ENCODE data around the gene WDR13. TPM values are rescaled to one million over a fixed set of nuclear protein-coding genes. Genes with fewer than 3 reads are reported as not detected.

WDR13 gene
- total and polyA plus RNA-seq, 7 experiments from 2014 or later, result 27.5 to 66.9 (median 51.6) TPM

DNA sequence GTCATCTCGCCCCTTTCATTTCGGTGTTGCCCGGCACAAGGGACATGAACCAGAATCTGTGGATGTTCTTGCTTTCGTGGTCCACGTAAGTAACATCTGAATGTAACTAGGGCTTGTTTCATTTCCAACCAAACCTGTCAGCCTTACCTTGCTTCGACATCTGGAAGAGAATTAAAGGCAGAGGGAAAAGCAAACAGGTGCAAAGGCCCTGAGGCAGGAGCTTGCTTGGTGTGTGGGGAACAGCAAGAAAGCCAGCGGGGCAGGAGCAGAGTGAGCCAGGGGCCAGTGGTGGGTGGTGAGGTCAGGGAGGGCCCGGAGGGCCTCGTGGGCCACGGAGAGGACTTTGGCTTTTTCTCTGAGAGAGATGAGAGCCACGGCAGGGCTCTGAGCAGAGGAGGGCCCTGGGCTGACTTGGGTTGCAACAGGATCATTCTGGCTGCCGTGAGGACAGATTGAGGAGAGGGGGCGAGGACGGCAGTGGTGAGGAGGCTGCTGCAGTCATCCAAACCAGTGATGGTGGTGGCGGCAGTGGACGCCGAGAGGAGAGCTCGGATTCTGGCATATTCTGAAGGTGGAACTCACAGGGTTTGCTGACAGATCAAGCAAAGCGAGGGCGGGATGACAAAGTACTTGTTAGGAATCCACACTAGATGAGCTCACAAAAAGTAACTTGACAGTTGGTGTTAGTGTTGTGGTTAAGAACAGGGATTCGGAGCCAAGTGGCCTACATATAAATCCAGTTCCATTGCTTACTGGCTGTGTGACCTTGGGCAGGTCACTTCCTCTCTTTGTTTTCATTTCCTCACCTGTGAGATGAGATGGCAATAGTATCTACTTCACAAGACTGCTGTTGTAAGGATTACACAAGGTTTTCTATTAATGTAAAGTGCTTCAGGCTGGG is 6.8 kb upstream of the WDR13 start:
- Mint-ChIP-seq H3K36me3 (no peaks in the 10 kb centered on the region), H3K27me3 (peaks cover 0 to 3% (median 0%) of the 10 kb centered on the region in 5 donors), H3K9me3 (no peaks in the 10 kb centered on the region), H3K4me3 (no peak overlapping the region), H3K4me1 (peaks cover 0 to 4% (median 0%) of the 10 kb centered on the region in 7 donors), H3K27ac (peak overlapping the region in 2 of 9 donors; percentile 24 to 72)
- intact Hi-C loops (cut with micrococcal nuclease), result loop anchor here in 1 of 2 donors (10.0 kb wide), 1 partner anchor 94 kb away; the partner anchor contains the start of gene WAS
- H3K4me3 ChIP-seq (ENCODE audit: low read length), result no peak overlapping the region
- POLR2A ChIA-PET, result interaction anchor here (0.9 to 1.1 kb wide), 2 partner anchors 11 to 15 kb away, joined by 3 read pairs; no protein-coding TSS in a partner anchor
- H3K4me1 ChIP-seq (ENCODE audit: control insufficient read depth in 2 of 2, insufficient read depth in 2 of 2, low read length in 2 of 2), result no peaks in the 10 kb centered on the region
- DNase-seq (no peak), ATAC-seq (no peak)
- H3K27ac ChIP-seq (ENCODE audit: low read depth, low read length), result no peak overlapping the region
- no peaks in the 10 kb centered on the region for H3K9me3 ChIP-seq (ENCODE audit: control insufficient read depth in 2 of 3, low read length in 3 of 3)
- CTCF ChIA-PET, result interaction anchor here (0.6 kb wide), 1 partner anchor 600 kb away, joined by 3 read pairs; no protein-coding TSS in a partner anchor
- no peaks in the 10 kb centered on the region for H3K36me3 ChIP-seq (ENCODE audit: control insufficient read depth in 2 of 3, insufficient read depth in 3 of 3, low read length in 3 of 3)
- H3K27me3 ChIP-seq (ENCODE audit: control insufficient read depth in 2 of 2, insufficient read depth in 2 of 2, low read length in 2 of 2), result no peaks in the 10 kb centered on the region

GRCh38 chrX:48591255-48591791 is 6.0 kb upstream of the WDR13 start:
- no peak for ATAC-seq
- H3K36me3 ChIP-seq (ENCODE audit: control insufficient read depth in 2 of 3, insufficient read depth in 3 of 3, low read length in 3 of 3), result no peaks in the 10 kb centered on the region
- H3K9me3 ChIP-seq (ENCODE audit: control insufficient read depth in 2 of 3, low read length in 3 of 3), result no peaks in the 10 kb centered on the region
- H3K27ac Mint-ChIP-seq, result no peak overlapping the region
- H3K9me3 Mint-ChIP-seq, result no peaks in the 10 kb centered on the region
- H3K27me3 ChIP-seq (ENCODE audit: control insufficient read depth in 2 of 2, insufficient read depth in 2 of 2, low read length in 2 of 2), result no peaks in the 10 kb centered on the region
- peaks cover 0 to 3% (median 0%) of the 10 kb centered on the region in 5 donors for H3K27me3 Mint-ChIP-seq
- H3K4me1 Mint-ChIP-seq, result peaks cover 0 to 4% (median 0%) of the 10 kb centered on the region in 7 donors
- no peak overlapping the region for H3K4me3 ChIP-seq (ENCODE audit: low read length)
- ChIA-PET CTCF (no interaction called here), POLR2A (interaction anchor here (0.9 to 1.1 kb wide), 2 partner anchors 12 to 14 kb away, joined by 3 read pairs; no protein-coding TSS in a partner anchor)
- H3K4me1 ChIP-seq (ENCODE audit: control insufficient read depth in 2 of 2, insufficient read depth in 2 of 2, low read length in 2 of 2), result no peaks in the 10 kb centered on the region
- no peaks in the 10 kb centered on the region for H3K36me3 Mint-ChIP-seq
- DNase-seq, result no peak
- intact Hi-C loops (cut with micrococcal nuclease), result loop anchor here in 1 of 2 donors (10.0 kb wide), 1 partner anchor 93 kb away; the partner anchor contains the start of gene WAS
- H3K4me3 Mint-ChIP-seq, result no peak overlapping the region
- H3K27ac ChIP-seq (ENCODE audit: low read depth, low read length), result no peak overlapping the region

- CTCF ChIA-PET, result no interaction called here
These were observed 4.3 kb upstream of the WDR13 start for GRCh38 chrX:48592971-48593370.

DNA sequence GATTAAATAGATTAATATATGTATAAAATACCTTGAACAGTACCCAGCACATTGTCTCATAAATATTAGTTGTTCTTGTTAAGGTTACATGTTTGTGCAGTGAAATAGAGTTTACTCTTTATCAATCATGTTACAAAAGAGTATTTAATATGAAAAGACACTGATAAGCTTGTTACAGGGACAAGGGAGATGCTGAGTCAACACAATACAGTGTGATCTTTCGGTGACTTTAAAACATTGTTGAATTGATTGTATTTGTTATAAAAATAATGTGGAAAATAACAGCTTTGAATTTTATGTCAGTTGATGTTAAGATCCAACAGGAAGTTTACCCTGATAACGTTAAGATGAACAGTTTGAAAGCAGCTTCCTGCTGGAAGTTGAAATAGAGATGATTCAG is 1.4 kb upstream of the WDR13 start:
- Mint-ChIP-seq H3K27me3 (peaks cover 0 to 2% (median 0%) of the 10 kb centered on the region in 5 donors), H3K9me3 (peaks cover 0 to 7% (median 0%) of the 10 kb centered on the region in 11 donors), H3K4me1 (peaks cover 4 to 16% (median 13%) of the 10 kb centered on the region in 7 donors), H3K36me3 (peaks cover 0 to 4% (median 0%) of the 10 kb centered on the region in 5 donors), H3K4me3 (no peak overlapping the region), H3K27ac (no peak overlapping the region)
- DNase-seq (no peak), ATAC-seq (no peak)
- intact Hi-C loops (cut with micrococcal nuclease), result loop anchor here (5.0 to 10.0 kb wide), 3 partner anchors 74 to 341 kb away; partner anchors contain the start of genes EBP (in 1 of the 2) and WAS (in 1 of the 2)
- Histone ChIP-seq H3K9me3 (ENCODE audit: control insufficient read depth in 2 of 3, low read length in 3 of 3) (no peaks in the 10 kb centered on the region), H3K4me1 (ENCODE audit: control insufficient read depth in 2 of 2, insufficient read depth in 2 of 2, low read length in 2 of 2) (peaks cover 0 to 8% of the 10 kb centered on the region in 2 donors), H3K4me3 (ENCODE audit: low read length) (no peak overlapping the region), H3K27ac (ENCODE audit: low read depth, low read length) (no peak overlapping the region), H3K27me3 (ENCODE audit: control insufficient read depth in 2 of 2, insufficient read depth in 2 of 2, low read length in 2 of 2) (no peaks in the 10 kb centered on the region), H3K36me3 (ENCODE audit: control insufficient read depth in 2 of 3, insufficient read depth in 3 of 3, low read length in 3 of 3) (peaks cover 0 to 21% (median 0%) of the 10 kb centered on the region in 3 experiments)
- CTCF ChIA-PET, result no interaction called here
- POLR2A ChIA-PET, result interaction anchor here (0.5 to 1.8 kb wide), 5 partner anchors 9 to 362 kb away, joined by 3 to 7 read pairs (median 5); partner anchors contain the start of genes RBM3 and TBC1D25

More at GRCh38 chrX:48592971-48593370, 4.3 kb upstream of the WDR13 start:
- Mint-ChIP-seq H3K36me3 (peaks cover 0 to 3% (median 0%) of the 10 kb centered on the region in 5 donors), H3K4me3 (no peak overlapping the region), H3K4me1 (peaks cover 4 to 8% (median 6%) of the 10 kb centered on the region in 7 donors), H3K27ac (no peak overlapping the region), H3K9me3 (peaks cover 0 to 5% (median 0%) of the 10 kb centered on the region in 11 donors), H3K27me3 (peaks cover 0 to 3% (median 0%) of the 10 kb centered on the region in 5 donors)
- POLR2A ChIA-PET, result interaction anchor here (1.5 kb wide), 1 partner anchor 16 kb away, joined by 3 read pairs; no protein-coding TSS in a partner anchor
- Histone ChIP-seq H3K9me3 (ENCODE audit: control insufficient read depth in 2 of 3, low read length in 3 of 3) (no peaks in the 10 kb centered on the region), H3K36me3 (ENCODE audit: control insufficient read depth in 2 of 3, insufficient read depth in 3 of 3, low read length in 3 of 3) (peaks cover 0 to 4% (median 0%) of the 10 kb centered on the region in 3 experiments), H3K4me3 (ENCODE audit: low read length) (no peak overlapping the region), H3K4me1 (ENCODE audit: control insufficient read depth in 2 of 2, insufficient read depth in 2 of 2, low read length in 2 of 2) (peaks cover 0 to 2% of the 10 kb centered on the region in 2 donors), H3K27me3 (ENCODE audit: control insufficient read depth in 2 of 2, insufficient read depth in 2 of 2, low read length in 2 of 2) (no peaks in the 10 kb centered on the region), H3K27ac (ENCODE audit: low read depth, low read length) (no peak overlapping the region)
- DNase-seq, result no peak
- ATAC-seq, result no peak
- intact Hi-C loops (cut with micrococcal nuclease), result loop anchor here in 1 of 2 donors (10.0 kb wide), 1 partner anchor 92 kb away; the partner anchor contains the start of gene WAS

DNA sequence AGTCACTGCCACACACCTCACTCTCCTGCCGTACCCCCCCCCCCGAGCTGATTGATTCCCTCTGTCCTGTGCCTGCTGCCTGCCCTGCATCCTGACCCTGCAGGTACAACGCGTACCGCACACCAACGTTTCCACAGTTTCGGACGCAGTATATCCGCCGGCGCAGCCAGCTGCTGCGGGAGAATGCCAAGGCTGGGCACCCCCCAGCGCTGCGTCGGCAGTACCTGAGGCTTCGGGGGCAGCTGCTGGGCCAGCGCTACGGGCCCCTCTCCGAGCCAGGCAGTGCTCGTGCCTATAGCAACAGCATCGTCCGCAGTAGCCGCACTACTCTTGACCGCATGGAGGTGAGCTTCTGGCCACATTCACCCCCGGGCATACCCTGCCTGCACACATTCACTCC is 1.3 kb downstream of the WDR13 start:
- Mint-ChIP-seq H3K4me3 (peak overlapping the region; percentile 64 to 99 (median 96)), H3K4me1 (peaks cover 4 to 16% (median 11%) of the 10 kb centered on the region in 7 donors), H3K9me3 (peaks cover 0 to 7% (median 0%) of the 10 kb centered on the region in 11 donors), H3K36me3 (peaks cover 0 to 6% (median 0%) of the 10 kb centered on the region in 5 donors), H3K27me3 (peaks cover 0 to 2% (median 0%) of the 10 kb centered on the region in 5 donors), H3K27ac (peak overlapping the region in 7 of 9 donors; percentile 98 to 100 (median 99))
- CTCF ChIA-PET, result no interaction called here
- no peak for ATAC-seq
- H3K4me3 ChIP-seq (ENCODE audit: low read length), result peak overlapping the region; percentile 98
- H3K36me3 ChIP-seq (ENCODE audit: control insufficient read depth in 2 of 3, insufficient read depth in 3 of 3, low read length in 3 of 3), result peaks cover 0 to 21% (median 0%) of the 10 kb centered on the region in 3 experiments
- no peak for DNase-seq
- intact Hi-C loops (cut with micrococcal nuclease), result loop anchor here (1.0 to 10.0 kb wide), 8 partner anchors 33 to 445 kb away; partner anchors contain the start of genes EBP (in 1 of the 2), PIM2 (in 1 of the 2), TFE3 (in 1 of the 2) and WAS (in 1 of the 2)
- peaks cover 0 to 8% of the 10 kb centered on the region in 2 donors for H3K4me1 ChIP-seq (ENCODE audit: control insufficient read depth in 2 of 2, insufficient read depth in 2 of 2, low read length in 2 of 2)
- peak overlapping the region; percentile 94 for H3K27ac ChIP-seq (ENCODE audit: low read depth, low read length)
- POLR2A ChIA-PET, result interaction anchor here (0.5 to 1.1 kb wide), 6 partner anchors 20 to 340 kb away, joined by 3 to 12 read pairs (median 4); partner anchors contain the start of genes HDAC6, RBM3 and TBC1D25
- H3K9me3 ChIP-seq (ENCODE audit: control insufficient read depth in 2 of 3, low read length in 3 of 3), result no peaks in the 10 kb centered on the region
- no peaks in the 10 kb centered on the region for H3K27me3 ChIP-seq (ENCODE audit: control insufficient read depth in 2 of 2, insufficient read depth in 2 of 2, low read length in 2 of 2)

GRCh38 chrX:48599341-48599740 is 2.0 kb downstream of the WDR13 start:
- intact Hi-C loops (cut with micrococcal nuclease), result loop anchor here (5.0 to 10.0 kb wide), 3 partner anchors 77 to 338 kb away; partner anchors contain the start of genes EBP (in 1 of the 2) and WAS (in 1 of the 2)

More at GRCh38 chrX:48599341-48599740, 2.0 kb downstream of the WDR13 start:
- peaks cover 0 to 7% (median 0%) of the 10 kb centered on the region in 11 donors for H3K9me3 Mint-ChIP-seq
- no peak for DNase-seq
- peaks cover 0 to 2% (median 0%) of the 10 kb centered on the region in 5 donors for H3K27me3 Mint-ChIP-seq
- H3K36me3 Mint-ChIP-seq, result peaks cover 0 to 6% (median 0%) of the 10 kb centered on the region in 5 donors
- no peak overlapping the region for H3K4me3 ChIP-seq (ENCODE audit: low read length)
- no peak overlapping the region for H3K4me3 Mint-ChIP-seq
- no peak overlapping the region for H3K27ac Mint-ChIP-seq
- ChIA-PET CTCF (no interaction called here), POLR2A (no interaction called here)
- peaks cover 0 to 8% of the 10 kb centered on the region in 2 donors for H3K4me1 ChIP-seq (ENCODE audit: control insufficient read depth in 2 of 2, insufficient read depth in 2 of 2, low read length in 2 of 2)
- peaks cover 0 to 21% (median 0%) of the 10 kb centered on the region in 3 experiments for H3K36me3 ChIP-seq (ENCODE audit: control insufficient read depth in 2 of 3, insufficient read depth in 3 of 3, low read length in 3 of 3)
- no peak for ATAC-seq
- no peaks in the 10 kb centered on the region for H3K9me3 ChIP-seq (ENCODE audit: control insufficient read depth in 2 of 3, low read length in 3 of 3)
- H3K27me3 ChIP-seq (ENCODE audit: control insufficient read depth in 2 of 2, insufficient read depth in 2 of 2, low read length in 2 of 2), result no peaks in the 10 kb centered on the region
- H3K27ac ChIP-seq (ENCODE audit: low read depth, low read length), result no peak overlapping the region
- H3K4me1 Mint-ChIP-seq, result peaks cover 4 to 16% (median 11%) of the 10 kb centered on the region in 7 donors

All from naive thymus-derived CD4-positive, alpha-beta T cell (primary cell).